ENCODE results near the gene ALKBH3.

The ALKBH3 gene

DNA sequence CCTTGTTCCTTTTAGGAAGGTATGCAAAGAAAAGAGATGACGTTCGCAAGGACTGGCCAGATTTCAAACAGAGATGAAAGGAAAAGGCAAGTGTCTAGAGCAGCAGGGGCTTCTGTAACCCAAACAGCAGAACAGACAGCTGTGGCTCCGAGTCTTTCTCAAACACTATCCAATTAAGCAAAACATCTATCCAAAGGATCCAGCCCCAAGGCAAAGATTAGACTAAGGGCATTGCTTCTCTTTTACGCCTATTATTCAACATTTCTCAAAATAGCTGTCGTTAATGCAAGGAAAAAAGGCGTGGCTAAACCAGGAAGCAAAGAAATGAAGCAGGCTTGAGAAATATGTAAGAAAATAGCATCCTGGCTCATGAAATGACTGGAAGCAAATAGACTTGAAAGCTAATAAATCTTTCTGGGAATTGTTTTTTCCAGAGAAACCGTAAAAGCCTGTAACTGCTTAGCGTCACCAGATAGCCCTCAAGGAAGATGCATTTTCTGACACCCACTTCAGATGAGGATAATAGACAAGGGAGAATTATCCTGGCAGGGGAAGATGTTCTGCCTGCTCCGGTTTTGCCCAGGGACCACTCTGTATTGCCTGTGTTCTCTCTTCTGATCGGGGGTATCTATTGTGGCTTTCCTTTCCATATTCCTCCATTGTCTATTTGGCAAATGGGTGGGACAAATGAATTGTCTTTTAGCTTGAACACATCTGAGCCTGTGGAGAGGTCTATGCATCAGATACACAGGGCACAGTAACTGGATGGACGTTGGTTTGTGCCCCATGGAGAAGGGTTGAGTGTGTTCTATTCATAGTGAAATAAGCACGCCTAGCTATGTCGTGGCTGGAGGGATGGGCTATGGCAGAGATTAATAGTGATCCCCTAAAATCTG, 82.0 kb downstream of the ALKBH3 start:
- DNase-seq (ENCODE audit: low read depth), result no peak

DNA sequence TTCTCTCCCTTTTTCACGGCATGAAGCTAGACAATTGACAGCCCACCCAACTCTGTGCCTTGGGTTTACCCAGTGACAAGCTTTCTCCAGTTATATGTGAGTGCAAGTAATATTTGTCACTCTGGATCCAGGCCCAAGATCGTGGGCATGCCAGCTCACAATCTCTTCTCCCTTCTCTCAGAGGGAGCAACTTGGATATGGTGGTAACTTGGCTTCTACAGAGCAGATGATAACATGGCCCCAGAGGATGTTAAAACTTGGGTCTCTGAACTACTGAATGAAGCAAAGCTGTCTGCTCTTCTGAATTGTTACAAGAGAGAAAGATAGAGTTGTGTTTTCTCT, 82.6 kb downstream of the ALKBH3 start:
- no peak for DNase-seq (ENCODE audit: low read depth)

DNA sequence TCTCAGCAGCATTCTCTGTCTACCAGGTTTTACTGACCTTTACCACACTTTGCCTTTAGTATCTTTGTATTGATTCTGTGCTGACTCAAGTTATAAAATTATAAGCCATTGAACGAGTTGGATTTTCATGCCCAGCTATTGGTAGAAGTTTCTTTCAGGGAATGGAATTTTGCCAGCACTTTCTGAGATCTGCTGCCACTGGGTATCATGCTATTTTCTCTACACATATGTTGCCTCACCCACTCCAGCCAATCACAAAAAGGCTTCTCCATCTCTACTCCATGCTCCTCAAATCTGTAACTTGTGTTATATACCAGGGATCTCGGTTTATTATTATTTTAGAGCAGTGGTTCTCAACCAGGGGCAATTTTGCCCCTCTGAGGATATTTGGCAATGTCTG, 87.0 kb downstream of the ALKBH3 start:
- no peak for DNase-seq (ENCODE audit: low read depth)

DNA sequence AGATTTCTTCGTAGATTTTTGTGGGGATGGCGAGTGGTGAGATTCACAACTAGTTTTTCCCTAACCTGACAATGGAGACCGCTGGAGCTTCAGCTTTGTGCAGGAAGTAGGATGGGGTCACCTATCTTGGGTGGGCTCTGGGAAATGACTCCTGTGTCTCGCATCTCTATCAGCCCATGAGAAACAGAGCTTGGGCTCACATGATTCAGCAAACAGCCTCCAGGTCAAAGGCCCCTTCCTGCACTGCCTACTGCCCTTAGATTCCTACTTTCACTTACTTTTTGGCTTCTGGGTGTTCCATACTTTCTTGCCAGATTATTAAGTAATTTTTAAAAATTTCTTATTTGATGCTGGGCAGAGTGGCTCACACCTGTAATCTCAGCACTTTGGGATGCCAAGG, 88.1 kb downstream of the ALKBH3 start:
- DNase-seq (ENCODE audit: low read depth), result no peak

DNA sequence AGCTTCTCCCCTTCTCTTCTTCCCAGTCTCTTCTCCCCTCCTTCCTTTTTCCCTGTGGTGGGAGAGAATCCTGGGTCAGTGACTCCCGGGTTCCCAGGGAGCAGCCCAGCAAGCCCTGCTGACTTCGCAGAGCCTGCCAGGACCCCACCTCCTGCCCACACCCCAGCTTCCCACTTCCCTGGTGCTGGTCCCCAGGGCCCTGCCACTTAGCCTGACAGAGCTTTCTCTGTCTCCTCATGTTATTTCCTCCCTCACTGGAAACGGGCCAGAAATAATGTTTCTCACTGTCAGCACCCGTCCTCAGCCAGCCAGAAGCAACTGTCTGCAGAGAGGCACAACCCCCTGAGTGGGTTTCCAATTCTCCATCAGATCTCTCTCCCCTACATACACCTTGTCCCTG, 88.9 kb downstream of the ALKBH3 start:
- no peak for DNase-seq (ENCODE audit: low read depth)

Data from fibroblast of the conjunctiva (primary cell).